DND-41 (cell line): ENCODE results near the gene PCYOX1L.

Source experiments
- ATAC-seq: fragments of 200-7000 bp; cut with Tn5 transposase; 3 replicates; pipeline ENCODE4 v1.9.1; 2021; ENCODE audit warnings: low read depth; ENCODE audit not compliant: insufficient read depth
- DNase-seq: peaks from one replicate; pipeline ENCODE4 v3.0.0-alpha.2; 2020
- H2AFZ ChIP-seq: 2 replicates; pipeline ENCODE4 v1.6.0; 2012; ENCODE audit warnings: low read depth, low read length
- H3K27ac ChIP-seq: 2 replicates; pipeline ENCODE4 v1.5.1; 2012; ENCODE audit warnings: low read length, inconsistent platforms
- H3K27me3 ChIP-seq: fragments of 200-600 bp; sonication (generic); 2 replicates; pipeline ENCODE4 v1.6.0; 2012; ENCODE audit warnings: low read length, mild to moderate bottlenecking, inconsistent platforms; ENCODE audit not compliant: insufficient read depth, poor library complexity
- H3K36me3 ChIP-seq: 2 replicates; pipeline ENCODE4 v1.5.1; 2012; ENCODE audit warnings: low read length, inconsistent platforms; ENCODE audit not compliant: insufficient read depth
- H3K4me1 ChIP-seq: 2 replicates; pipeline ENCODE4 v1.5.1; 2012; ENCODE audit warnings: mild to moderate bottlenecking, low read length; ENCODE audit not compliant: insufficient read depth
- H3K4me2 ChIP-seq: 2 replicates; pipeline ENCODE4 v1.6.0; 2012; ENCODE audit warnings: mild to moderate bottlenecking, moderate library complexity, low read length, inconsistent platforms; ENCODE audit not compliant: insufficient read depth
- H3K4me3 ChIP-seq, 2 experiments: fragments of 200-600 bp in 1 of 2; shearing (Covaris generic) in 1 of 2; 2 replicates each; pipeline ENCODE4 v1.5.1; 2012 to 2016; ENCODE audit warnings: inconsistent platforms in 2 of 2, low read length in 2 of 2, mild to moderate bottlenecking in 2 of 2, low read depth in 1 of 2, moderate library complexity in 1 of 2
- H3K79me2 ChIP-seq: 2 replicates; pipeline ENCODE4 v1.6.0; 2012; ENCODE audit warnings: low read length, inconsistent platforms; ENCODE audit not compliant: insufficient read depth
- H3K9ac ChIP-seq: 2 replicates; pipeline ENCODE4 v1.6.0; 2012; ENCODE audit warnings: low read depth, mild to moderate bottlenecking, inconsistent platforms, low read length, moderate library complexity
- H3K9me3 ChIP-seq: 2 replicates; pipeline ENCODE4 v1.5.1; 2012; ENCODE audit warnings: low read length, moderate library complexity, mild to moderate bottlenecking, inconsistent platforms; ENCODE audit not compliant: insufficient read depth, severe bottlenecking
- H4K20me1 ChIP-seq: 2 replicates; pipeline ENCODE4 v1.6.0; 2012; ENCODE audit warnings: low read length; ENCODE audit not compliant: insufficient read depth
- EZH2 ChIP-seq: IDR thresholded peaks from 3 replicates; pipeline ENCODE4 v1.6.1; 2012; ENCODE audit warnings: borderline replicate concordance, low read depth, mild to moderate bottlenecking, moderate library complexity, low read length, inconsistent platforms; ENCODE audit not compliant: severe bottlenecking
- TF ChIP-seq, protein P1 (sequence below): IDR thresholded peaks from 2 replicates; pipeline ENCODE4 v1.5.1; 2012; ENCODE audit warnings: borderline replicate concordance, low read length, moderate library complexity, mild to moderate bottlenecking; ENCODE audit not compliant: poor library complexity, severe bottlenecking; ENCODE audit errors: extremely low read depth

PCYOX1L gene

DNA sequence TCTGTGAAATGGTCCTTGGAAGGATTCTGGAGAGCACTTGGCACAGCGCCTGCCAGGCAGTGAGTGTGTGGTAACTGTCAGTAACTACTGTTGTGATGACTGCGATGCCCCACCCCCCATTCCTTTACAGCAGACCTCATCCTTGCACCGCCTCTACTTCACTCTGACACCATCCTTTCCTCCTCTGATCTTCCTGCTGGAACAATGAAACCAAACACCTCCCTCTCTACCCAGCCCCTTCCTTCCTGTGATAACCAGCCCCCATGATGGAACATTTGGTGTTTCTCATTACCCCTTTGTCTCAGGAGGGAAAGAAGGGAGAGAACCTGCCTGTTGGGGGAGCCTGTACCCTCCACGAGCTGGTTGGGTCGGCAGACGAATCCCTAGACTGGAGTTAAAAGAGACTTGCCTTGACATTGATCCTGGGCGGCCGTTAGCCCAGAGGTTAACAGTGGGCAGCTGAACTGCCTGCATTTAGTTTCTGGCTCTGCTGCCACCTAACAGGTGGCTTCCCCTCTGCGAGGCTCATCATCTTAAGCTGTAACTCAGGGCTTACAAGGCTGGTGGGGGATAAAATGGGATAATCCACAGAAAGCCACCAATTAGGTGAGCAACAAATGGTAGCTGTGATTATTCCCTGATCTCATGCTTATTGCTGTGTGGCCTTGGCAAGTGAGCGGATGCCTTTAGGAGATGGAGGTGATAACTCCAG is 46.7 kb upstream of the PCYOX1L start:
- Histone ChIP-seq H3K79me2 (no peaks in the 10 kb centered on the region), H3K4me2 (no peak overlapping the region), H3K27me3 (no peaks in the 10 kb centered on the region), H4K20me1 (no peaks in the 10 kb centered on the region), H3K9ac (no peak overlapping the region), H3K27ac (no peak overlapping the region), H2AFZ (no peak overlapping the region), H3K4me3 (no peak overlapping the region), H3K9me3 (no peaks in the 10 kb centered on the region), H3K36me3 (no peaks in the 10 kb centered on the region), H3K4me1 (no peaks in the 10 kb centered on the region; the same call in 1 of the 2 replicates)
- TF ChIP-seq, protein P1, sequence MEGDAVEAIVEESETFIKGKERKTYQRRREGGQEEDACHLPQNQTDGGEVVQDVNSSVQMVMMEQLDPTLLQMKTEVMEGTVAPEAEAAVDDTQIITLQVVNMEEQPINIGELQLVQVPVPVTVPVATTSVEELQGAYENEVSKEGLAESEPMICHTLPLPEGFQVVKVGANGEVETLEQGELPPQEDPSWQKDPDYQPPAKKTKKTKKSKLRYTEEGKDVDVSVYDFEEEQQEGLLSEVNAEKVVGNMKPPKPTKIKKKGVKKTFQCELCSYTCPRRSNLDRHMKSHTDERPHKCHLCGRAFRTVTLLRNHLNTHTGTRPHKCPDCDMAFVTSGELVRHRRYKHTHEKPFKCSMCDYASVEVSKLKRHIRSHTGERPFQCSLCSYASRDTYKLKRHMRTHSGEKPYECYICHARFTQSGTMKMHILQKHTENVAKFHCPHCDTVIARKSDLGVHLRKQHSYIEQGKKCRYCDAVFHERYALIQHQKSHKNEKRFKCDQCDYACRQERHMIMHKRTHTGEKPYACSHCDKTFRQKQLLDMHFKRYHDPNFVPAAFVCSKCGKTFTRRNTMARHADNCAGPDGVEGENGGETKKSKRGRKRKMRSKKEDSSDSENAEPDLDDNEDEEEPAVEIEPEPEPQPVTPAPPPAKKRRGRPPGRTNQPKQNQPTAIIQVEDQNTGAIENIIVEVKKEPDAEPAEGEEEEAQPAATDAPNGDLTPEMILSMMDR: no peak
- no peak for TF ChIP-seq EZH2
- DNase-seq (peak; percentile 10), ATAC-seq (peak; percentile 49; the same call in 2 of the 3 replicates)

DNA sequence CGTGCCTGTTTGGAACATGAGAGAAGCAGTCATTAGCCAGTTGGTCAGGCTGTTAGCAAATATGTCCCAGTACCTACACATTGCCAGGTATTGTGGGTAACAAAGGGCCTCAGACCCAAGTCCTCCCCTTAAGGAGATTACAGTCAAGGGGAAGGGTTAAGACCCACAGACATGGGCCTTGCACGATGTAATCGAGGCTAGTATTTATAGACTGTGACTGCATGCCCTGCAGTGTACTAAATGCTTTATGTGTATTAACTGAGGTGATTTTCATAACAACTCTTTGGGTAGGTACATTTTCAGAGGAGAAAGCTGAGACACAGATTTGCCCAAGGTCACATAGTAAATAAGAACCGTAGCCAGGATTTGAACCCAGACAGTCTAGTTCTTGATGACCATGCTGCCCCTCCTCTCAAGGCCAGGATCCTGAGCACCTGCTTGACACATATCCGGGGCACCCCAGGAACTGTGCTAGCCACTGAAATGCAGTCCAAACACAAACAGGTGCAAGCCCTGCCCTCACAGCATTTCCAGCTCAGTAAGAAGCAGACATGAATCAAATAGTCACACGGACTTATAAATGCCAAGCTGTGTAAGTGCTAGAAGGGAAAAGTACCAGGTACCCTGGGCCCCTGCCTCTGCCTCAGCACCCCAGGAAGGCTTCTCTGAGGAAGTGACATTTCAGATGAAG is 44.5 kb upstream of the PCYOX1L start:
- no peak overlapping the region for H3K4me3 ChIP-seq
- no peaks in the 10 kb centered on the region for H3K27me3 ChIP-seq
- H3K9ac ChIP-seq: no peak overlapping the region
- ATAC-seq (no peak), DNase-seq (no peak)
- TF ChIP-seq, protein P1: no peak
- TF ChIP-seq EZH2: no peak
- H3K4me2 ChIP-seq: no peak overlapping the region
- no peak overlapping the region for H2AFZ ChIP-seq
- no peaks in the 10 kb centered on the region for H3K9me3 ChIP-seq
- H3K36me3 ChIP-seq: no peaks in the 10 kb centered on the region
- no peaks in the 10 kb centered on the region; the same call in 1 of the 2 replicates for H3K4me1 ChIP-seq
- H3K79me2 ChIP-seq: no peaks in the 10 kb centered on the region
- H4K20me1 ChIP-seq: no peaks in the 10 kb centered on the region
- H3K27ac ChIP-seq: no peak overlapping the region

DNA sequence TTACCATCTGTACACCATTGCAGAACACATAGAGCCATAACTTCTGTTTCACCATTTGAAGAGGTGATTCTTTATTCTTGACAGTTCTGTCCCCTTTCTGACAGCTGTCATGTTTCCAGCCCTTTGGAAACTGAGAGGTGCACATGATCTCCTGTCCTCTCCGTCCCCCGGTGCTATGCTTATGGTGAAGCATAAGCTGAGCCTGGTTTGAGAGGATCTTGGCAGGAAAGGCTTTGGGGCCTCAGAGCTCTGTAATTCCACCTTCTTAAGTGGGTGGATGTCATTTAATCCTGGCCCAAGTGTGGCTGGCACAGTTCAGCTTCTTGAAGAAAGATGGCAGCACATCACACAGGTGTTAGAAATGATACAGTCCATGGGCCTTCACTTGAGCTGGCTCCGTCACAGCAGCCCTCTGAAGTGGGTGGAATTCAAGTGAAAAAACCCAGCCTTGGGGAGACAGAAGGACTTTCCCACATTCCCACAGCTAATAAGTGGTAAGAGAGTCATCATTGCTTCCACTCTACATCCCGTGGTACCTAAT is 43.2 kb upstream of the PCYOX1L start:
- DNase-seq (no peak), ATAC-seq (no peak)
- Histone ChIP-seq H3K27me3 (no peaks in the 10 kb centered on the region), H4K20me1 (no peaks in the 10 kb centered on the region), H3K9me3 (no peaks in the 10 kb centered on the region), H3K9ac (no peak overlapping the region), H3K4me1 (no peaks in the 10 kb centered on the region; the same call in 1 of the 2 replicates), H3K27ac (no peak overlapping the region), H3K4me2 (no peak overlapping the region), H2AFZ (no peak overlapping the region), H3K79me2 (no peaks in the 10 kb centered on the region), H3K4me3 (no peak overlapping the region), H3K36me3 (no peaks in the 10 kb centered on the region)
- TF ChIP-seq, protein P1: peak; percentile 26
- TF ChIP-seq EZH2: no peak
